Retinal pigment epithelial cell (primary cell): ENCODE measurements around the gene SERPINB1.

Source experiments
- DNase-seq: peaks from one replicate; pipeline ENCODE4 v3.0.0-alpha.2; 2010; ENCODE audit warnings: low read depth
- H3K4me3 ChIP-seq: 2 replicates; pipeline ENCODE4 v1.5.1; 2011; ENCODE audit warnings: mild to moderate bottlenecking, low read length, control low read depth, moderate library complexity
- CTCF ChIP-seq: conservative IDR thresholded peaks from 2 replicates; pipeline ENCODE4 v1.5.1; 2011; ENCODE audit warnings: low read depth, low read length, control low read depth, inconsistent platforms

The SERPINB1 gene

GRCh38 chr6:2790588-2791449 lies 50.8 kb downstream of the SERPINB1 start:
- peak; percentile 87 for TF ChIP-seq CTCF
- H3K4me3 ChIP-seq: no peak overlapping the region
- DNase-seq: peak; percentile 62

GRCh38 chr6:2786269-2786668 lies 55.4 kb downstream of the SERPINB1 start:
- no peak for DNase-seq
- no peak for TF ChIP-seq CTCF
- H3K4me3 ChIP-seq: no peak overlapping the region

GRCh38 chr6:2784930-2785329 lies 56.7 kb downstream of the SERPINB1 start:
- DNase-seq: no peak
- no peak for TF ChIP-seq CTCF
- H3K4me3 ChIP-seq: no peak overlapping the region

GRCh38 chr6:2784061-2784460 lies 57.6 kb downstream of the SERPINB1 start:
- H3K4me3 ChIP-seq: no peak overlapping the region
- no peak for DNase-seq
- no peak for TF ChIP-seq CTCF

- no peak overlapping the region for H3K4me3 ChIP-seq
- TF ChIP-seq CTCF: peak; percentile 14
- DNase-seq: no peak
These were observed 58.3 kb downstream of the SERPINB1 start for GRCh38 chr6:2783188-2783963.

- DNase-seq: no peak
- no peak for TF ChIP-seq CTCF
- no peak overlapping the region for H3K4me3 ChIP-seq
These were observed 58.9 kb downstream of the SERPINB1 start for GRCh38 chr6:2782825-2783187.
